HAP-1 (cell line): ENCODE measurements around the gene ERAL1.
"Not testable (repeated sequence)": the region's sequence is repeated elsewhere in the genome, so short reads cannot be mapped to it uniquely, and the experiment has no call there.

Source experiments
- DNase-seq, 2 experiments: peaks; one replicate each; pipeline ENCODE4 v3.0.0-alpha.2; 2016 to 2020; ENCODE audit warnings: low spot score in 2 of 2
- H3K27me3 ChIP-seq: fragments of 250-450 bp; sonication (Bioruptor Pico); 2 replicates; pipeline ENCODE4 v1.5.1; 2020; ENCODE audit warnings: low read depth, mild to moderate bottlenecking, moderate library complexity
- H3K36me3 ChIP-seq: fragments of 250-450 bp; sonication (Bioruptor Pico); replicated peaks from 2 replicates; pipeline ENCODE4 v1.5.1; 2020; ENCODE audit warnings: mild to moderate bottlenecking
- H3K4me1 ChIP-seq: fragments of 250-450 bp; sonication (Bioruptor Pico); 2 replicates; pipeline ENCODE4 v1.5.1; 2020; ENCODE audit warnings: mild to moderate bottlenecking
- H3K4me3 ChIP-seq: fragments of 250-450 bp; sonication (Bioruptor Pico); 2 replicates; pipeline ENCODE4 v1.5.1; 2020; ENCODE audit warnings: mild to moderate bottlenecking, moderate library complexity
- H3K9me3 ChIP-seq: fragments of 250-450 bp; sonication (Bioruptor Pico); 2 replicates; pipeline ENCODE4 v1.5.1; 2020; ENCODE audit warnings: mild to moderate bottlenecking, moderate library complexity
- in situ Hi-C: fragments of 300-500 bp; cut with MboI; formaldehyde crosslinking; loops from 3 replicates; pipeline ENCODE4 v1.14.3; 2020; ENCODE audit warnings: low sequenced_read_pairs, inconsistent platforms, mixed read lengths

The ERAL1 gene

DNA sequence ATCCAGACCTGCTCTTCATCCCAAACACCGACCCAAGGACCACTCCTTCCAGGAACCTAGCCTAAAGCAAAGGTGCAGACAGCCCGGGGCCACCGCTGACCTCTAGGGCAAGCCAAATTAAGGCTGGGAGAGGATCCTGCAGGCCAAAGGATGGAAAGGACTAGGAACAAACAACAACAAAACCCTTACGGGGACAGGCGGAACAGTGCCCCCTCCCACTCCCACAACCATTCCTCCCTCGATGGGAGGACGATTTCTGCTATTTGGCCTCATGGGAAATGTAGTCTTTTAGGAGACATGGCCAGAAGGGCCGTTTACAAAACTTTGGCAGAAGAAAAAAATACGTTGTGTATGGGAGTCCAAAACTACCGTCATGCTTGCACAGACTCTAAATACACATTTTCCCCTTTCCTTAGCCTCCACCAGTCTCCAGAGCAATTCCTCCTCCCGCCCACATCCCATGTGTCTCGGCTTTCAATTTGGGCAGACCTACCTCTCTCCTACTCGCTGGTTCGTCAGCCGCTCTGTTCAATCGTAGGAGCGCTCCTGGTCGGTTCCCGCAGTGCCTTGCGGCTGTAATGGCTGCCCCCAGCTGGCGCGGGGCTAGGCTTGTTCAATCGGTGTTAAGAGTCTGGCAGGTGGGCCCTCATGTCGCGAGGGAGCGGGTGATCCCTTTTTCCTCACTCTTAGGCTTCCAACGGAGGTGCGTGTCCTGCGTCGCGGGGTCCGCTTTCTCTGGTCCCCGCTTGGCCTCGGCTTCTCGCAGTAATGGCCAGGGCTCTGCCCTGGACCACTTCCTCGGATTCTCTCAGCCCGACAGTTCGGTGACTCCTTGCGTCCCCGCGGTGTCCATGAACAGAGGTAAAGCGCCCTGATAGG lies at the start of gene ERAL1:
ERAL1 (plus strand) TSS at position 560 of the 879 bp plus-strand sequence; CDS start at position 579, 19 bp downstream.
- Histone ChIP-seq H3K9me3 (no peaks in the 10 kb centered on the region), H3K27me3 (no peaks in the 10 kb centered on the region), H3K4me3 (peak within 1 kb of the TSS; percentile 86), H3K36me3 (peaks cover 23% of the 10 kb centered on the region), H3K4me1 (peaks cover 9% of the 10 kb centered on the region)
- in situ Hi-C loops = no loop called here
- DNase-seq = peak; percentile 76 to 88

DNA sequence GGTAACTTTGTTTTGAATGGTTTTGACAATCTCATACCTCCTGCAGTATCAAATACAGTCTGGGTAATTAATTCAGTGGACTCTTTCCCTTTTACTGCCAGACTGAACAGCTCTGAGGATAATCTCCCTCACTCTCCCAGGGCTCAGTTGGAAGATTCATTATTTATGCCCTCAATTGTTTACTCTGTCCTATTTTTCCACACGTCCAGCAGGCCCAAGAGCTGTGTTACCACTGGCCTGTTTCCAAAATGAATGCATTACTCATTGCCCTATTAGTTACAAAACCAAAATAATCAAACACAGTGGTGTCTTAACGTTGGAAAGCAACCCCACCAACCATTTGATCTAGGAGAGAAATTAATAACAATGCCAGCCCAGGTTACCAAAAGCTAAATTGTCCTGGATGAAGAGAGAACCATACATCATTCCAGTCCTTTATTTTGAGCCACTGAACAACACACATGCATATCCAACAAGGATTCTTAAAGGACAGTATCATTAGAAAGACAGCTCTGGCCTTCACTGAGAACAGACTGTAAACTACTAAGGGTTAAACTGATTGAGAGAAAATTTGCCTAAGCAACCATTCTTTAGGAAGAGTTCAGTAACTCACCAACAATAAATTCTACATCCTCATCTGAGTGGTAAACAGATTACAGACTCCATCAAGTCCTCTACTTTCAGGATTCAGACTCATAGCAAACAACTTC lies 46.7 kb upstream of the ERAL1 start:
- peak; percentile 31 to 66 for DNase-seq
- Histone ChIP-seq H3K27me3 (no peaks in the 10 kb centered on the region), H3K4me1 (peaks cover 45% of the 10 kb centered on the region), H3K36me3 (peaks cover 6% of the 10 kb centered on the region), H3K4me3 (no peak overlapping the region), H3K9me3 (no peaks in the 10 kb centered on the region)
- in situ Hi-C loops = no loop called here

DNA sequence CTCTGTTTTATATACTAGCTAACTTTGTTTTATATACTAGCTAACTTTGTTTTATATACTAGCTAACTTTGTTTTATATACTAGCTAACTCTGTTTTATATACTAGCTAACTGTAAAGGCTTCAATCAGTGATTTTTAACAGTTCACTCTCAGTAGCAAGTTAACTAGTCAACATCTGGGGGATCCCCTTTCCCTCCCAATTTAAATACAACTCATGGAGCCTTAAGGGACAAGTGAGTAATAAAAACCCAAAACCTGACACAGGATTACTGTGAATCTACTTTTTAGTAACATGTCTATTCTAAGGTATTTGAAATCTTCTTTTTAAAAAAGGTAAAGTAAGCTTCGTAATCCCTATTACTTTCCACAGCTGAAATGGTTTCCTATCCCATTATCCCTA lies 44.4 kb upstream of the ERAL1 start:
- in situ Hi-C loops = no loop called here
- peaks cover 46% of the 10 kb centered on the region for H3K4me1 ChIP-seq
- H3K36me3 ChIP-seq = peaks cover 6% of the 10 kb centered on the region
- H3K27me3 ChIP-seq = no peaks in the 10 kb centered on the region
- no peaks in the 10 kb centered on the region for H3K9me3 ChIP-seq
- H3K4me3 ChIP-seq = no peak overlapping the region
- DNase-seq = no peak

DNA sequence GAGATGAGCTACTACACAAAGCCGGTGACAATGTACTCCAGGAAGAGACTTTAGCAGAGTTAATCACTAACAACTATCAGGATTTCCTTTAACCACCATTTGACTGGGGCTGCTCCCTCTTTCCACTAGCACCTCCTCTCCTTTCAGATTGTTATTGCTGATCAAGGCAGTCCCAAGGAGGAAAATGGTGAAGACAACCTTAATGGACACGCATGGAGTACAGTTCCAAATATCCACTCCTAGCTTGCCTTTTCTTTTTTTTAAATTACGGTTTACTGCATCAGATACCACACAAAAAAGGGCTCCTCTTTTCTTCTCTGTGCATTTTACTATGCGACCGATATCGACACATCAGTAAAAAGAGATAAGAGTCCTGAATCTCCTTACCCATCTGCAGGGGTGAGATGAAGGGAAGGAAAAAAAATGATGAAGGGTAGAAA lies 43.1 kb upstream of the ERAL1 start:
- in situ Hi-C loops = no loop called here
- no peaks in the 10 kb centered on the region for H3K36me3 ChIP-seq
- peak overlapping the region; percentile 71 for H3K4me3 ChIP-seq
- DNase-seq = peak in 1 of 2 experiments; percentile 27
- H3K9me3 ChIP-seq = no peaks in the 10 kb centered on the region
- H3K27me3 ChIP-seq = no peaks in the 10 kb centered on the region
- peaks cover 46% of the 10 kb centered on the region for H3K4me1 ChIP-seq

DNA sequence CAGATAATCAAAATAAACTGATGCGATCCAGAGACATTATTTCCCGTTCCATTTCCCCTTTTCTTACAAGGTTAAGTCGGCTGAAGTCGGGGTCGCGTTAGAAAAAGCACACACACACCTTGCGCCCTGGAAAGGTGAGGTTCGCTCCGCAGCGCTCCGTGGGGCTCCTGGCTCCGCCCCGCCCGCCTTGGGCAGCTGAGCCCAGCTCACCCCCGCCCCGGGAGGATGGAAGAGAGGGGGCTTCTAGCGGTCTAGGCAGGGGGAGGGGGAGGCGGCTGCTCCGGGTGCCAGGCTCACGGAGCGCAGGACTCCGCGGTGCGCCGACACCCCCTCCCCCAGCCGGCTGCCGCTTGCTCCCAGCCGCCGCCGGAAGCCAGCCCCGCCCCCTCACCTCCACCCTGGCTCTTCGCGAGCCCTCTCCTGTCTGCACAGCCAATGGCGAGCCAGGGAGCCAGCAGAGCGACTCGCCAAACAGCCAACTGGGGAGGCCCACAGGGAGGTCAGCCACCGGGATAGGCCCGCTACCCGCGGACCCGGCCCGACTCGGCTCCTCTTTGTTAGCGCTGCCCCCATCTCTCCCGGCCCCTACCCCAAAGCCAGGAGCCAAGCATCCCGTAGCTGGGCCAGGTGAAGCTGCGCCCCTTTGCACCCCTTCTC lies 42.6 kb upstream of the ERAL1 start:
- H3K36me3 ChIP-seq = no peaks in the 10 kb centered on the region
- H3K27me3 ChIP-seq = no peaks in the 10 kb centered on the region
- in situ Hi-C loops = no loop called here
- no peaks in the 10 kb centered on the region for H3K9me3 ChIP-seq
- H3K4me3 ChIP-seq = peak overlapping the region; percentile 71
- H3K4me1 ChIP-seq = peaks cover 43% of the 10 kb centered on the region
- DNase-seq = peak; percentile 94 to 99

DNA sequence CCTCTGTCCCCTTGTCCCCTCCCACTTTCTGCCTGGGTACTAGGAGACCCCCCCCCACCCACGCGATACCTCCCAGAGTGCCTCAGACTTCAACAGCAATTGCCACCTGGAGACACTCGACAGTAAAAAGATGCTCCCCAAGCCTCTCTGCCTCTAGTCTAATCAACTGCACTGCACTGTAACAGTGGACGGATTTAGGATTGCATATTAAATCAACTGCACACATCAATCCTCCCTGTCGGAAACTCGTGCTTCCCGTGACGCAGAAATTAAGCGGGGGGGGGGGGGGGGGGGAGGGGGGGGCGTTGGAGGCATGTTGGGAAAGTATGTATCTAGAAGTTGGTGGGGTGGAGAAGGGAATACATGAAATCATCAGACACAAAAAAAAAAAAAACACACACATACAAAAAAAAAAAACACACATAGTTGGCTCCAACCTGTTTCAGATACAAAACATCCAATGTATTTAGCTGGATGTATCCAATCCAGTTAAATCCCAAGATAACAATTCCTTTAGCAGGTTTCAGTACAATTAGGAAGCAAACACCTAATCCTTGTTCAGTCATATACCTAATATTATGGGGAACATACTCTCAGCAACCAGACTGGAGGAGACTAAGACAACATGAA lies 42.0 kb upstream of the ERAL1 start:
- Histone ChIP-seq H3K36me3 (no peaks in the 10 kb centered on the region), H3K27me3 (no peaks in the 10 kb centered on the region), H3K4me3 (peak overlapping the region; percentile 71), H3K4me1 (peaks cover 37% of the 10 kb centered on the region), H3K9me3 (no peaks in the 10 kb centered on the region)
- peak in 1 of 2 experiments; percentile 35 for DNase-seq
- in situ Hi-C loops = no loop called here

DNA sequence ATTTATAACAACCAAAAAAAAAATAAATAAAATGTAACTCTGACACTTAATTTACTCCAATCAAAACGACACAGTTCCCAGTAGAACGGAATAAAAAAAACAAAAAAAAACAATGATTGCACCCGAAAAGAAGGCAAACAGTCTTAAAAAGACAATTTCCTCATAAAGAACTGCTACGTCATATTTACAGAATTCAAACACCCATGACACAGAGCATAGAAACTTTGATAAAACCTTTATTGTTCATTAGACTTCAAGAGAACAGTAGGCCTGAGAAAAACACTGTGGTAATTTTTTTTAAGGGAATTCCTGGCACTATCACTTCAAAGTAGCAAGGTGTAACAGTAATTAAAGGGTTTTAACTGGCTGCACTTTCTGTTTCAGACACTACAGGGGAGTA lies 38.3 kb upstream of the ERAL1 start:
- no peaks in the 10 kb centered on the region for H3K27me3 ChIP-seq
- no peaks in the 10 kb centered on the region for H3K9me3 ChIP-seq
- in situ Hi-C loops = no loop called here
- peaks cover 26% of the 10 kb centered on the region for H3K4me1 ChIP-seq
- no peak overlapping the region for H3K4me3 ChIP-seq
- no peak for DNase-seq
- H3K36me3 ChIP-seq = no peaks in the 10 kb centered on the region

DNA sequence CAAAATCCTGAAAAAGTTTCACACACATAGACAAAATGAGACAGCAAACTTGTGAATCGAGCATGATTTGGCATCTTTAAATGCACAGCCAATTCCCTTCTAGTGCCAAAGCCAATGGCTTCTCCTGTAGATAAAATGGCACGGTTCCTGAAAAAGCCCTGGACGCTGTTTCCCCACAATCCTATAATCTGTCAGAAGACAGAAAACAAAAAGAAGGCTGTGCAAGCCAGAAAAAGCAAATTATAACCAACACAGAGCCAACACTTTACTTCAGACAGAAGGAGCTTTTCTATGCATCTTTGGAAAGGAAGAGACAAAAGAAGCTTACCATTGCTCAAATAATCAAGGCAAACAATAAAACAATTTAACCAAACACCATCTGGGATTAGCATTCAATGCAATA lies 36.0 kb upstream of the ERAL1 start:
- peaks cover 22% of the 10 kb centered on the region for H3K4me1 ChIP-seq
- no peak overlapping the region for H3K4me3 ChIP-seq
- in situ Hi-C loops = no loop called here
- no peaks in the 10 kb centered on the region for H3K36me3 ChIP-seq
- H3K27me3 ChIP-seq = no peaks in the 10 kb centered on the region
- DNase-seq = peak; percentile 49 to 89
- no peaks in the 10 kb centered on the region for H3K9me3 ChIP-seq

DNA sequence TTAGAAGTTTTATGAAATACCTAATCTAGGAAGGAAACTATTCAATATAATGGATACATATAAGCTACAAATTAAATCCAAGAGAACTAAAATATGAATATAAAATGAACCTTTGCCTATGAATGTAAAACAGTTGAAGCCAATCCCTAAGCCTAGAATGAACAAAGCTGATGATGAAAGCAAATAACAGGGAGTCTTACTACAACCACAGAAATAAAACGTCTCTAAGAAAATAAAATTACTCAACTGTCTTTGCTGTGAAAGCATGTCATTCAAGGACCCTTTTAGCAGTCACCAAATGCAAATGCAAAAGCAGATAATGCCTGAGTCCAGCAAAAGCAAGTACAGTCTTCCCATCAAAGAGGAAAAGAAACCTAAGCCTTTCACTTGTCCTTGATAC lies 35.2 kb upstream of the ERAL1 start:
- no peak overlapping the region for H3K4me3 ChIP-seq
- no peaks in the 10 kb centered on the region for H3K9me3 ChIP-seq
- DNase-seq = peak in 1 of 2 experiments; percentile 77
- H3K36me3 ChIP-seq = no peaks in the 10 kb centered on the region
- H3K27me3 ChIP-seq = no peaks in the 10 kb centered on the region
- in situ Hi-C loops = no loop called here
- H3K4me1 ChIP-seq = peaks cover 22% of the 10 kb centered on the region

DNA sequence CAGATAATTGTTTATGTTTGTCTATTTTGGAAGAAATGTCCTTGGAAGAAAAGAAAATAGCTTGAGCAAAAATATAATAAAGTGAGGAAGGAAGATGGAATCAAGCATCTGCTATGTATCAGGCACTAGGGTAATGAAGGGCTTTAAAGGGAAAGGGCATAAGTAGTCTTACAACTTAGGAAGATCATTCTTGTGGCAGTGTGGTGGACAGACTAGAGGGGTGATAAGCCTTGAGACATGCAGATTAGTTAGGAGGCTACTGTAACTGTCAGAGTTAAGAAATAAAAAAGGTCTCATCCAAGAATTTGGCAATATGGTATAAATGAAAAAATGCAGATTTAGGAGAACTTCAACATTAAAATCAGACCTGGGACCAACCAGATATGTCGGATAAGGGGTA lies 27.1 kb upstream of the ERAL1 start:
- Histone ChIP-seq H3K9me3 (no peaks in the 10 kb centered on the region), H3K4me1 (no peaks in the 10 kb centered on the region), H3K36me3 (no peaks in the 10 kb centered on the region; the same call in 1 of the 2 replicates), H3K4me3 (no peak overlapping the region), H3K27me3 (no peaks in the 10 kb centered on the region)
- no peak for DNase-seq
- in situ Hi-C loops = no loop called here

DNA sequence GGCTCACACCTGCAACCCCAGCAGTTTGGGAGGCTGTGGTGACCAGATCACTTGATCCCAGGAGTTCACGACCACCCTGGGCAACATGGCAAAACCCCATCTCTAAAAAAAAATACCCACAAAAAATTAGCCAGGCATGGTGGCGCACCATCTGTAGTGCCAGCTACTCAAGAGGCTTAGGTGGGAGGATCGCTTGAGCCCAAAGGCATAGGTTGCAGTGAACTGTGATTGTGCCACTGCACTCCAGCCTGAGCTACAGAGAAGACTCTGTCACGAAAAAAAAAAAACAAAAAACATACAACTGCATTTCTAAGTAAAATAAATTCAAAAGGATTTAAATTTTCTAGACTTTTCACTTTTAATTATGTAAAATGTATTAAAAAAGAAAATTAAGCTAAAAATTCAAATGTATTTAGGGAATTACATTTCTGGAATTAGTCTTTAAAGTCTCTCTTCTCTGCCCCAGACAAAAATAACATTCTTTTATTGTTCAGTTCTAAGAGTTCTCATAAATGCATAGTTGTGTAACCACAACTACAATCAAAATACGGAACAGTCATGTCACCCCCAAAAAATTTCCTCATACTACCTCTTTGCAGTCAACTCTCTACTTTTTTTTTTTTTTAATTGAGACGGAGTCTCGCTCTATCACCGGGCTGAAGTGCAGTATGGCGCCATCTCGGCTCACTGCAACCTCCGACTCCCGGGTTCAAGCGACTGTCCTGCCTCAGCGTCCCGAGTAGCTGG lies 26.3 kb upstream of the ERAL1 start:
- H3K36me3 ChIP-seq = no peaks in the 10 kb centered on the region; the same call in 1 of the 2 replicates
- H3K9me3 ChIP-seq = no peaks in the 10 kb centered on the region
- no peaks in the 10 kb centered on the region for H3K27me3 ChIP-seq
- no peak overlapping the region for H3K4me3 ChIP-seq
- DNase-seq = no peak
- H3K4me1 ChIP-seq = no peaks in the 10 kb centered on the region
- in situ Hi-C loops = no loop called here

DNA sequence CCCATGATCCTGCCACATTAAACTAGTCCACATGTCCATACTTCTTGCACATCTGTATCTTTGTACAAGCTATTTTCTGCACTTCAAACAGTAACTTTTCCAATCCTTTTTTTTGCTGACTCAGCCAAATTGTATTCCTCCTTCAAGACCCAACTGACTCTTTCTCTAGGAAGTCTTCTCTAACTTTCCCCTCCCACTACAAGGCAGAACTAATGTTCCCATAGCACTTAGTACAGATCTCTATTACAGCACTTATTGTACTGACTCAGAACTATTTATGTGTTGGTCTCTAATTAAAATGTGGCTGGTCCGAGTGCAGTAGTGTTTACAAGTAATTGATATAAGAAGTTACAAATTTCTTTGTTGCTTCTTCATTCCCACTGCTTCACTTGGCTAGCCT lies 20.4 kb upstream of the ERAL1 start:
- in situ Hi-C loops = no loop called here
- no peak for DNase-seq
- Histone ChIP-seq H3K27me3 (no peaks in the 10 kb centered on the region), H3K9me3 (no peaks in the 10 kb centered on the region), H3K4me3 (no peak overlapping the region), H3K36me3 (no peaks in the 10 kb centered on the region; the same call in 1 of the 2 replicates), H3K4me1 (no peaks in the 10 kb centered on the region)

DNA sequence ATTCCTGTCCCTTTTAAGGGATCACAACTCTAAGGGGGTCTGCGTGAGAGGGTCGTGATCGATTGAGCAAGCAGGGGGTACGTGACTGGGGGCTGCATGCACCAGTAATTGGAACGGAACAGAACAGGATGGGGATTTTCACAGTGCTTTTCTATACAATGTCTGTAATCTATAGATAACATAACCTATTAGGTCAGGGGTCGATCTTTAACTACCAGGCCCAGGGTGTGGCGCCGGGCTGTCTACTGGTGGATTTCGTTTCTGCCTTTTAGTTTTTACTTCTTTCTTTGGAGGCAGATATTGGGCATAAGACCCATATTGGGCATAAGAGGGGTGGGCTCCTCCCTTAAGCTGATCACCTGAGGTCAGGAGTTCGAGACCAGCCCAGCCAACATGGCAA lies 18.3 kb upstream of the ERAL1 start:
- in situ Hi-C loops, H3K4me1 ChIP-seq, DNase-seq: not testable (repeated sequence)

More for the DNA sequence above, 18.3 kb upstream of the ERAL1 start:
- not testable (repeated sequence) for H3K9me3 ChIP-seq, H3K36me3 ChIP-seq, H3K4me3 ChIP-seq, H3K27me3 ChIP-seq
